ENCODE results near the gene CAMTA1.

- TF ChIP-seq CTCF (IDR thresholded peaks at IDR 0.05; ENCODE audit: borderline replicate concordance, extremely low read depth, low read length, poor library complexity, severe bottlenecking) (no peak), EZH2 (IDR thresholded peaks at IDR 0.05; ENCODE audit: borderline replicate concordance, low read depth, low read length, severe bottlenecking) (no peak)
Measured at GRCh38 chr1:7704214-7705047, 919.2 kb downstream of the CAMTA1 start.

Measured in DND-41 (cell line).